Measurements from ENCODE around the gene LRCH1. TPM values are rescaled to one million over a fixed set of nuclear protein-coding genes. Genes with fewer than 3 reads are reported as not detected.

The LRCH1 gene
- total and polyA plus RNA-seq, 2 of the 13 experiments (the other 11 are each of a cell fraction or from before 2014, with no cell fraction given): 4.1 to 12.6 TPM

DNA sequence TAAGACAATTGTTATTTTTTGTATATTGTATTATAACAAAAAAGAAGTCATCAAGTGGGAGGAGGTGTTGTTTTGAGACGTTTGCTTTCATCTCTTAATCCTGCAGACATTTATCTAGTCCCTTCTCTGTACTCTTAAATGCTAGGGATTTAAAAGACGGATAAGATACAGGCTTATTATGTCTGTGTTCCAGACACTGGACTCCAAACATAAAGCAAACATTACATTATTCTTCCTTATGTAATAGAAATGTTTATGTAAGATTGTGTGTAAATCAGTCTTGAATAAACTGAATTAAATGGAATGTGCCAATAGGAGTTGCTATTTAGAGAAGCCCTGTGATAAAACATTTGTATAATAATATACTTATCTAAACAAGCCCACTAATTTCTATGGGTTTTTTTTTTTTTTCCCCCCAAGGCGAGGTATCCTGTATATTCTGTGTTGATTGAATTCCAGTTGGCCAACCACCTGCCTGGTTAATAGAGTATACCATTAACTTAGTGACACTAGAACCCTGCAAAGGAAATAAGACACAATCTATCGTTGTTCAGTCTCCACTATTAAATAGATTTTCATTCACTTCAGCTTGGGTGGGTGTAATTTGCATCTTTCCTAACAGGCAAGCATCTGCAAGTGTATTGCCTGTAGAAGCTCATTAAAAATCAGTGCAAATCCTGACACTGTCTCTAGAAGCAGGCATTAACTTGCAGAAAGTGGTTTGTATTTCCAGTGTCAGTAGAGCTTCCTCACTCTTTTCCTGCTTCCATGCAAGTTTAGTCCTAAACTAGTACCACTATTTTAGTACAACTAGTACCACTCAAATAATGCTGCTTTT is 69.0 kb downstream of the LRCH1 start (continued):
- TF ChIP-seq, protein P1, sequence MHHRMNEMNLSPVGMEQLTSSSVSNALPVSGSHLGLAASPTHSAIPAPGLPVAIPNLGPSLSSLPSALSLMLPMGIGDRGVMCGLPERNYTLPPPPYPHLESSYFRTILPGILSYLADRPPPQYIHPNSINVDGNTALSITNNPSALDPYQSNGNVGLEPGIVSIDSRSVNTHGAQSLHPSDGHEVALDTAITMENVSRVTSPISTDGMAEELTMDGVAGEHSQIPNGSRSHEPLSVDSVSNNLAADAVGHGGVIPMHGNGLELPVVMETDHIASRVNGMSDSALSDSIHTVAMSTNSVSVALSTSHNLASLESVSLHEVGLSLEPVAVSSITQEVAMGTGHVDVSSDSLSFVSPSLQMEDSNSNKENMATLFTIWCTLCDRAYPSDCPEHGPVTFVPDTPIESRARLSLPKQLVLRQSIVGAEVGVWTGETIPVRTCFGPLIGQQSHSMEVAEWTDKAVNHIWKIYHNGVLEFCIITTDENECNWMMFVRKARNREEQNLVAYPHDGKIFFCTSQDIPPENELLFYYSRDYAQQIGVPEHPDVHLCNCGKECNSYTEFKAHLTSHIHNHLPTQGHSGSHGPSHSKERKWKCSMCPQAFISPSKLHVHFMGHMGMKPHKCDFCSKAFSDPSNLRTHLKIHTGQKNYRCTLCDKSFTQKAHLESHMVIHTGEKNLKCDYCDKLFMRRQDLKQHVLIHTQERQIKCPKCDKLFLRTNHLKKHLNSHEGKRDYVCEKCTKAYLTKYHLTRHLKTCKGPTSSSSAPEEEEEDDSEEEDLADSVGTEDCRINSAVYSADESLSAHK (CRISPR knock-in tag; IDR thresholded peaks at IDR 0.05; ENCODE audit: borderline replicate concordance): no peak
- TF ChIP-seq ZSCAN30 (CRISPR knock-in tag; IDR thresholded peaks at IDR 0.05): no peak
- TF ChIP-seq, protein P2, sequence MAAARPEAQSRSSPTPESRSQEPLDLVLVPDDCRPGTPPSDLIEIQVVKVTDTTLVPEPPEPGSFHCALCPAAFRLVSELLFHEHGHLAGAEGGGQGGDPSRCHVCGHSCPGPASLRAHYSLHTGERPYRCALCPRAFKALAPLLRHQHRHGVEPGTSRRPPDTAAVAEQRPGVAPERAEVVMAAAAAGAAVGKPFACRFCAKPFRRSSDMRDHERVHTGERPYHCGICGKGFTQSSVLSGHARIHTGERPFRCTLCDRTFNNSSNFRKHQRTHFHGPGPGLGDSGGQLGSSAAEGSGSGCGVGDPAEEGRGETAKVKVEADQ (CRISPR knock-in tag; IDR thresholded peaks at IDR 0.05; ENCODE audit: borderline replicate concordance): no peak
- TF ChIP-seq PPARG (CRISPR knock-in tag; conservative IDR thresholded peaks at IDR 0.05): no peak
- TF ChIP-seq ZNF616 (CRISPR knock-in tag; IDR thresholded peaks at IDR 0.05; ENCODE audit: low read depth): no peak
- TF ChIP-seq SOX5 (CRISPR knock-in tag; IDR thresholded peaks at IDR 0.05; ENCODE audit: borderline replicate concordance): 0 out of 2 replicates have a peak, but pooled peaks have one; percentile 27
- TF ChIP-seq, protein P3, sequence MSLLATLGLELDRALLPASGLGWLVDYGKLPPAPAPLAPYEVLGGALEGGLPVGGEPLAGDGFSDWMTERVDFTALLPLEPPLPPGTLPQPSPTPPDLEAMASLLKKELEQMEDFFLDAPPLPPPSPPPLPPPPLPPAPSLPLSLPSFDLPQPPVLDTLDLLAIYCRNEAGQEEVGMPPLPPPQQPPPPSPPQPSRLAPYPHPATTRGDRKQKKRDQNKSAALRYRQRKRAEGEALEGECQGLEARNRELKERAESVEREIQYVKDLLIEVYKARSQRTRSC (CRISPR knock-in tag; IDR thresholded peaks at IDR 0.05; ENCODE audit: low read depth): no peak
- TF ChIP-seq ZC3H4 (CRISPR knock-in tag; IDR thresholded peaks at IDR 0.05; ENCODE audit: borderline replicate concordance): no peak

Data from HepG2 (cell line).